ENCODE results near the gene EMC6.

- TF ChIP-seq FOXK2 (IDR thresholded peaks at IDR 0.05): no peak
- TF ChIP-seq SP1 (IDR thresholded peaks at IDR 0.05): no peak
- TF ChIP-seq SUZ12 (IDR thresholded peaks at IDR 0.05): no peak
- TF ChIP-seq NFRKB (IDR thresholded peaks at IDR 0.05): no peak
- no peak for TF ChIP-seq PKNOX1 (IDR thresholded peaks at IDR 0.05)
Measured at GRCh38 chr17:3626831-3627768, 41.5 kb upstream of the EMC6 start.
